ENCODE measurements around the gene ARF1. TPM values are rescaled to one million over a fixed set of nuclear protein-coding genes. Genes with fewer than 3 reads are reported as not detected.
A peak's percentile ranks its signal among the peaks of the same experiment; 100 is the strongest.

Gene ARF1
- polyA plus RNA-seq, 1 donor, result 416 TPM

GRCh38 chr1:228048120-228048519, 34.4 kb upstream of the ARF1 start:
- no peaks in the 10 kb centered on the region for H3K36me3 ChIP-seq (ENCODE audit: control insufficient read depth, insufficient read depth, low read length)
- no peaks in the 10 kb centered on the region for H3K4me1 ChIP-seq (ENCODE audit: control insufficient read depth, insufficient read depth, low read length)
- no CpG with 5 or more reads among the region's 5 CpGs for WGBS (ENCODE audit: insufficient coverage, low lambda C conversion rate)
- peaks cover 15% of the 10 kb centered on the region for H3K27me3 ChIP-seq (ENCODE audit: control insufficient read depth, insufficient read depth, low read length)
- DNase-seq, result no peak
- no peaks in the 10 kb centered on the region for H3K9me3 ChIP-seq (ENCODE audit: control insufficient read depth, low read depth, low read length)
- no peak overlapping the region for H3K4me3 ChIP-seq (ENCODE audit: low read length)
- H3K27ac ChIP-seq (ENCODE audit: low read length), result no peak overlapping the region

DNA sequence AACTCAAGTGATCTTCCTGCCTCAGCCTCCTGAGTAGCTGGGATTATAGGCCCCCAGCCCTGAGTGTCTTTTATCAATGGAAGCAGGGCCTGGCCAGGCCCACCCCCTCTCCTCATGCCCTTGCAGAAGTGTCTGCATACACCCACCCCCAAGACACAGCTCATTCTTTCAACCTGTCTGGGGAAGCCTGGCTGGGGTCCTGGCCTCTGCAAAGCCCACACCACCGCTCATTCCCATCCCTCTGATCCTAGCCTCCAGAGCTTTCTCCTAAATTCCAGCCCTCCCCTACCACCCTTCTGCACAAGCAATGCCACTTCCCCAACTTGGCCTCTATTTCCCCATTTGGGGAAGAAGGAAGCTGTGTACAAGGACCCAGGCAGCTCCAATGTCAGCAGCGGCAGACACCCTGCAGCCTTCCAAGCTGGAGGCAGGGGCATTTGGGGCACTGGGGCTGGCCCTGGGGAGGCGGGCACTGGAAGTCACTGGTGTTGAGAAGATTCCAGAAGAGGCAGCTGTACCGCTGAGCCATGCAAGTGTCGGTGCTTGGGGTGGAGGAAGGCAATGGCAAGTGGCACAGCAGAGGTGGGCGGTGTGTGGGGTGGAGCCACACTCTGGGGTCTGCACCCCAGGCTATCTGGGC, 33.7 kb upstream of the ARF1 start:
- H3K4me3 ChIP-seq (ENCODE audit: low read length), result no peak overlapping the region
- WGBS (ENCODE audit: insufficient coverage, low lambda C conversion rate), result no CpG with 5 or more reads among the region's 6 CpGs
- no peaks in the 10 kb centered on the region for H3K9me3 ChIP-seq (ENCODE audit: control insufficient read depth, low read depth, low read length)
- no peaks in the 10 kb centered on the region for H3K4me1 ChIP-seq (ENCODE audit: control insufficient read depth, insufficient read depth, low read length)
- no peak overlapping the region for H3K27ac ChIP-seq (ENCODE audit: low read length)
- H3K36me3 ChIP-seq (ENCODE audit: control insufficient read depth, insufficient read depth, low read length), result no peaks in the 10 kb centered on the region
- no peak for DNase-seq
- peaks cover 17% of the 10 kb centered on the region for H3K27me3 ChIP-seq (ENCODE audit: control insufficient read depth, insufficient read depth, low read length)

GRCh38 chr1:228050571-228051231, 31.8 kb upstream of the ARF1 start:
- no peaks in the 10 kb centered on the region for H3K9me3 ChIP-seq (ENCODE audit: control insufficient read depth, low read depth, low read length)
- no CpG with 5 or more reads among the region's 30 CpGs for WGBS (ENCODE audit: insufficient coverage, low lambda C conversion rate)
- no peak overlapping the region for H3K4me3 ChIP-seq (ENCODE audit: low read length)
- no peaks in the 10 kb centered on the region for H3K4me1 ChIP-seq (ENCODE audit: control insufficient read depth, insufficient read depth, low read length)
- H3K27me3 ChIP-seq (ENCODE audit: control insufficient read depth, insufficient read depth, low read length), result peaks cover 18% of the 10 kb centered on the region
- no peak for DNase-seq
- H3K27ac ChIP-seq (ENCODE audit: low read length), result no peak overlapping the region
- H3K36me3 ChIP-seq (ENCODE audit: control insufficient read depth, insufficient read depth, low read length), result no peaks in the 10 kb centered on the region

- Histone ChIP-seq H3K27me3 (ENCODE audit: control insufficient read depth, insufficient read depth, low read length) (peaks cover 72% of the 10 kb centered on the region), H3K4me1 (ENCODE audit: control insufficient read depth, insufficient read depth, low read length) (peaks cover 9% of the 10 kb centered on the region), H3K4me3 (ENCODE audit: low read length) (no peak overlapping the region), H3K36me3 (ENCODE audit: control insufficient read depth, insufficient read depth, low read length) (no peaks in the 10 kb centered on the region), H3K9me3 (ENCODE audit: control insufficient read depth, low read depth, low read length) (peaks cover 18% of the 10 kb centered on the region), H3K27ac (ENCODE audit: low read length) (no peak overlapping the region)
- DNase-seq, result no peak
- WGBS (ENCODE audit: insufficient coverage, low lambda C conversion rate), result no CpG with 5 or more reads among the region's 18 CpGs
Measured at GRCh38 chr1:228058172-228058948, 24.1 kb upstream of the ARF1 start.

DNA sequence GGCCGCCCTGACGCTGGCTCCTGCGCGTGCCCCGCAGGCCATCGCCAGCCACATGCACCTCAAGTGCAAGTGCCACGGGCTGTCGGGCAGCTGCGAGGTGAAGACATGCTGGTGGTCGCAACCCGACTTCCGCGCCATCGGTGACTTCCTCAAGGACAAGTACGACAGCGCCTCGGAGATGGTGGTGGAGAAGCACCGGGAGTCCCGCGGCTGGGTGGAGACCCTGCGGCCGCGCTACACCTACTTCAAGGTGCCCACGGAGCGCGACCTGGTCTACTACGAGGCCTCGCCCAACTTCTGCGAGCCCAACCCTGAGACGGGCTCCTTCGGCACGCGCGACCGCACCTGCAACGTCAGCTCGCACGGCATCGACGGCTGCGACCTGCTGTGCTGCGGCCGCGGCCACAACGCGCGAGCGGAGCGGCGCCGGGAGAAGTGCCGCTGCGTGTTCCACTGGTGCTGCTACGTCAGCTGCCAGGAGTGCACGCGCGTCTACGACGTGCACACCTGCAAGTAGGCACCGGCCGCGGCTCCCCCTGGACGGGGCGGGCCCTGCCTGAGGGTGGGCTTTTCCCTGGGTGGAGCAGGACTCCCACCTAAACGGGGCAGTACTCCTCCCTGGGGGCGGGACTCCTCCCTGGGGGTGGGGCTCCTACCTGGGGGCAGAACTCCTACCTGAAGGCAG, 23.4 kb upstream of the ARF1 start:
- Histone ChIP-seq H3K9me3 (ENCODE audit: control insufficient read depth, low read depth, low read length) (peaks cover 18% of the 10 kb centered on the region), H3K27me3 (ENCODE audit: control insufficient read depth, insufficient read depth, low read length) (peaks cover 67% of the 10 kb centered on the region), H3K4me1 (ENCODE audit: control insufficient read depth, insufficient read depth, low read length) (peaks cover 9% of the 10 kb centered on the region), H3K36me3 (ENCODE audit: control insufficient read depth, insufficient read depth, low read length) (no peaks in the 10 kb centered on the region), H3K27ac (ENCODE audit: low read length) (no peak overlapping the region), H3K4me3 (ENCODE audit: low read length) (no peak overlapping the region)
- WGBS (ENCODE audit: insufficient coverage, low lambda C conversion rate), result no CpG with 5 or more reads among the region's 66 CpGs
- peak in 1 of 2 donors; percentile 44 for DNase-seq

GRCh38 chr1:228059634-228060457, 22.7 kb upstream of the ARF1 start:
- no peak overlapping the region for H3K27ac ChIP-seq (ENCODE audit: low read length)
- H3K4me1 ChIP-seq (ENCODE audit: control insufficient read depth, insufficient read depth, low read length), result peaks cover 9% of the 10 kb centered on the region
- H3K36me3 ChIP-seq (ENCODE audit: control insufficient read depth, insufficient read depth, low read length), result no peaks in the 10 kb centered on the region
- peak overlapping the region; percentile 32 for H3K4me3 ChIP-seq (ENCODE audit: low read length)
- H3K27me3 ChIP-seq (ENCODE audit: control insufficient read depth, insufficient read depth, low read length), result peaks cover 67% of the 10 kb centered on the region
- no CpG with 5 or more reads among the region's 33 CpGs for WGBS (ENCODE audit: insufficient coverage, low lambda C conversion rate)
- H3K9me3 ChIP-seq (ENCODE audit: control insufficient read depth, low read depth, low read length), result peaks cover 18% of the 10 kb centered on the region
- peak; percentile 87 to 92 for DNase-seq

DNA sequence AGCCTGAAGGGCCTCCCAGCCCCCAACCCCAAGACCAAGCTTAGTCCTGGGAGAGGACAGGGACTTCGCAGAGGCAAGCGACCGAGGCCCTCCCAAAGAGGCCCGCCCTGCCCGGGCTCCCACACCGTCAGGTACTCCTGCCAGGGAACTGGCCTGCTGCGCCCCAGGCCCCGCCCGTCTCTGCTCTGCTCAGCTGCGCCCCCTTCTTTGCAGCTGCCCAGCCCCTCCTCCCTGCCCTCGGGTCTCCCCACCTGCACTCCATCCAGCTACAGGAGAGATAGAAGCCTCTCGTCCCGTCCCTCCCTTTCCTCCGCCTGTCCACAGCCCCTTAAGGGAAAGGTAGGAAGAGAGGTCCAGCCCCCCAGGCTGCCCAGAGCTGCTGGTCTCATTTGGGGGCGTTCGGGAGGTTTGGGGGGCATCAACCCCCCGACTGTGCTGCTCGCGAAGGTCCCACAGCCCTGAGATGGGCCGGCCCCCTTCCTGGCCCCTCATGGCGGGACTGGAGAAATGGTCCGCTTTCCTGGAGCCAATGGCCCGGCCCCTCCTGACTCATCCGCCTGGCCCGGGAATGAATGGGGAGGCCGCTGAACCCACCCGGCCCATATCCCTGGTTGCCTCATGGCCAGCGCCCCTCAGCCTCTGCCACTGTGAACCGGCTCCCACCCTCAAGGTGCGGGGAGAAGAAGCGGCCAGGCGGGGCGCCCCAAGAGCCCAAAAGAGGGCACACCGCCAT, 21.9 kb upstream of the ARF1 start:
- Histone ChIP-seq H3K36me3 (ENCODE audit: control insufficient read depth, insufficient read depth, low read length) (no peaks in the 10 kb centered on the region), H3K27ac (ENCODE audit: low read length) (no peak overlapping the region), H3K9me3 (ENCODE audit: control insufficient read depth, low read depth, low read length) (peaks cover 18% of the 10 kb centered on the region), H3K27me3 (ENCODE audit: control insufficient read depth, insufficient read depth, low read length) (peaks cover 68% of the 10 kb centered on the region), H3K4me3 (ENCODE audit: low read length) (peak overlapping the region; percentile 32), H3K4me1 (ENCODE audit: control insufficient read depth, insufficient read depth, low read length) (peaks cover 9% of the 10 kb centered on the region)
- WGBS (ENCODE audit: insufficient coverage, low lambda C conversion rate), result 61% methylated on average over 2 of the region's 34 CpGs
- DNase-seq, result no peak

GRCh38 chr1:228061411-228062084, 21.0 kb upstream of the ARF1 start:
- no peaks in the 10 kb centered on the region for H3K36me3 ChIP-seq (ENCODE audit: control insufficient read depth, insufficient read depth, low read length)
- no peak overlapping the region for H3K27ac ChIP-seq (ENCODE audit: low read length)
- no peak for DNase-seq
- H3K27me3 ChIP-seq (ENCODE audit: control insufficient read depth, insufficient read depth, low read length), result peaks cover 70% of the 10 kb centered on the region
- no peak overlapping the region for H3K4me3 ChIP-seq (ENCODE audit: low read length)
- no CpG with 5 or more reads among the region's 10 CpGs for WGBS (ENCODE audit: insufficient coverage, low lambda C conversion rate)
- peaks cover 18% of the 10 kb centered on the region for H3K9me3 ChIP-seq (ENCODE audit: control insufficient read depth, low read depth, low read length)
- H3K4me1 ChIP-seq (ENCODE audit: control insufficient read depth, insufficient read depth, low read length), result peaks cover 9% of the 10 kb centered on the region

Data from large intestine (tissue), 3 donors.